Common myeloid progenitor, CD34-positive (primary cell): Measurements from ENCODE around the gene FOXJ3.

Experiments used
- CTCF ChIA-PET: fragments of 350-600 bp; sonication (Branson Sonifier 250); formaldehyde crosslinking; loops from one replicate; lab custom pipeline; 2021; ENCODE audit warnings: antibody characterized with exemption; lab: Charles Lee
- POLR2A ChIA-PET: fragments of 350-600 bp; sonication (Branson Sonifier 250); formaldehyde crosslinking; loops from one replicate; lab custom pipeline; 2021; ENCODE audit warnings: antibody characterized with exemption; lab: Charles Lee
- DNase-seq, 3 donors: peaks; one replicate each; pipeline versions ENCODE4 v3.0.0 to v3.0.0-alpha.2; 2013
- H3K27ac ChIP-seq, 2 experiments: 1 replicate in 1 of 2; 2 replicates in 1 of 2; pipeline ENCODE4 v1.7.0; 2013; ENCODE audit warnings: inconsistent platforms in 2 of 2, low read length in 2 of 2, mild to moderate bottlenecking in 2 of 2, low read depth in 1 of 2, moderate library complexity in 1 of 2; ENCODE audit not compliant: severe bottlenecking in 2 of 2, insufficient read depth in 1 of 2, poor library complexity in 1 of 2
- H3K27me3 ChIP-seq, 5 experiments: replicated peaks in 2 of 5; 1 replicate in 3 of 5; 2 replicates in 2 of 5; pipeline versions ENCODE4 v1.6.1 to v1.7.0; 2013; ENCODE audit warnings: low read length in 4 of 5, mild to moderate bottlenecking in 2 of 5, moderate library complexity in 2 of 5, inconsistent platforms in 1 of 5; ENCODE audit not compliant: insufficient read depth in 5 of 5, control insufficient read depth in 4 of 5
- H3K36me3 ChIP-seq, 4 experiments: 1 replicate in 2 of 4; 2 replicates in 2 of 4; pipeline versions ENCODE4 v1.6.1 to v1.7.0; 2013; ENCODE audit warnings: low read length in 3 of 4, control low read depth in 1 of 4, mild to moderate bottlenecking in 1 of 4; ENCODE audit not compliant: control insufficient read depth in 4 of 4, insufficient read depth in 4 of 4
- H3K4me1 ChIP-seq, 4 experiments: 1 replicate in 3 of 4; 2 replicates in 1 of 4; pipeline versions ENCODE4 v1.6.1 to v1.7.1; 2013; ENCODE audit warnings: low read length in 3 of 4, mild to moderate bottlenecking in 3 of 4, control low read depth in 1 of 4, inconsistent platforms in 1 of 4, moderate library complexity in 1 of 4; ENCODE audit not compliant: control insufficient read depth in 4 of 4, insufficient read depth in 4 of 4; ENCODE audit errors: control extremely low read depth in 1 of 4
- H3K4me3 ChIP-seq, 7 experiments: 1 replicate in 4 of 7; 2 replicates in 3 of 7; pipeline versions ENCODE4 v1.5.1 to v1.7.0; 2013; ENCODE audit warnings: mild to moderate bottlenecking in 7 of 7, low read length in 6 of 7, moderate library complexity in 6 of 7, inconsistent platforms in 2 of 7, low read depth in 2 of 7, control low read depth in 1 of 7; ENCODE audit not compliant: insufficient read depth in 4 of 7, control insufficient read depth in 1 of 7; ENCODE audit errors: extremely low read depth in 1 of 7
- H3K9me3 ChIP-seq, 5 experiments: 1 replicate in 4 of 5; 2 replicates in 1 of 5; pipeline versions ENCODE4 v1.6.1 to v1.7.1; 2013; ENCODE audit warnings: low read length in 4 of 5, mild to moderate bottlenecking in 2 of 5, inconsistent platforms in 1 of 5, low read depth in 1 of 5, moderate library complexity in 1 of 5; ENCODE audit not compliant: control insufficient read depth in 4 of 5, insufficient read depth in 2 of 5; ENCODE audit errors: control extremely low read depth in 1 of 5
- WGBS: methylation state at CpG from one replicate; pipeline ENCODE4 v1.1.5; 2013; ENCODE audit not compliant: insufficient coverage; 5-methylcytosine and 5-hydroxymethylcytosine counted together

The FOXJ3 gene

DNA sequence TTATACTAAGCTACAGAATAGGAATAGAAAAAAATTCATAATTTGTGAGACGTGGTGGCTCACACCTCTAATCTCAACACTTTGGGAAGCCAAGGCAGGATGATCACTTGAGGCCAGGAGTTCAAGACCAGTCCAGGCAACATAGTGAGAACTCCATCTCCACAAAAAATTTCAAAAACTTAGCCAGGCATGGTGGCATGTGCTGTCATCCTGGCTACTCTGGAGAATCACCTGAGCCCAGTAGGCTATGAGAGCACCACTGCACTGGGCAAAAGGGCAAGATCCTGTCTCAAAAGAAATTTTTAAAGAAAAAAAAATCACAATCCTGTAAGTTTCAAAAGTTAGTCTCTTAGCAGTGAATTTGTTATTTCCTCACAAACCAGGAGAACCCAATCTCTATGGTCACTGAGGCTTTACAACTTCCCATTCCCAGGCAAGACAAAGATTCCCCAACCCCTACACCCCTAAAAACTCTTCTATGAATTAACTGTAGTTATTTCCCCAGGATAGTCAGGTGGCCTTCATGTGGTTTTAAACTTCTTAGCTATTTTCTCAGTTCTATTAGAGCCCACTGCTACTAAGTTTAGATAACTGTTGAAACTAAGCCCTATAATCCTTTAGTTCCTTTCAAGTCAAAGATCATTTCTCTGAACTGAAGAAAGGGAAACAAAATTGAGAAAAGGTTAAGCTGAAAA, 74.5 kb downstream of the FOXJ3 start:
- H3K4me3 ChIP-seq: no peak overlapping the region
- CTCF ChIA-PET: interaction anchor here (1.0 kb wide), 1 partner anchor 15 kb away, joined by 3 read pairs; no protein-coding TSS in a partner anchor
- H3K4me1 ChIP-seq: peaks cover 0 to 31% (median 9%) of the 10 kb centered on the region in 4 experiments
- H3K36me3 ChIP-seq: peaks cover 0 to 22% (median 5%) of the 10 kb centered on the region in 4 experiments
- H3K27me3 ChIP-seq: no peaks in the 10 kb centered on the region
- H3K9me3 ChIP-seq: no peaks in the 10 kb centered on the region
- no peak overlapping the region for H3K27ac ChIP-seq
- POLR2A ChIA-PET: no interaction called here
- WGBS: 100% methylated on average over 1 of the region's 1 CpG
- no peak for DNase-seq

DNA sequence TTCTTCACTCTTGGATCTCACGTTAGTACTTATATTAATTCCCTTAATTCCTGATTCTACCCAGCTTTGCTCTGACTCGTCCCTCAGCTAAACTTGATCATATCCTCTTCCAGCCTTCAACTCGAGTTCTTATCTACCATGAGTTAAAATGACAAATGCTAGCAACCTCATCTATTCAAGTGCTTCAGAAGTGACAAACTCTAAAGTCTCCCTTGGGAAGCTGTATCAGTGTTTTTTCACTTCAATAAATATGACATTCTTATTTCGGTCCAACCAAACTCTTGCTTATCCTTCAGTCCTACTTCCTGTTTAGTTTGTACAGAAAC, 75.3 kb downstream of the FOXJ3 start:
- Histone ChIP-seq H3K27ac (peak overlapping the region in 1 of 2 experiments; percentile 70), H3K4me3 (peak overlapping the region in 2 of 7 experiments; percentile 7 to 39), H3K27me3 (no peaks in the 10 kb centered on the region), H3K9me3 (no peaks in the 10 kb centered on the region), H3K4me1 (peaks cover 0 to 25% (median 9%) of the 10 kb centered on the region in 4 experiments), H3K36me3 (peaks cover 0 to 19% (median 5%) of the 10 kb centered on the region in 4 experiments)
- 25% methylated on average over 4 of the region's 4 CpGs for WGBS
- ChIA-PET POLR2A (interaction anchor here (0.5 kb wide), 1 partner anchor 107 kb away, joined by 5 read pairs; no protein-coding TSS in a partner anchor), CTCF (interaction anchor here (0.9 to 1.0 kb wide), 2 partner anchors 13 to 16 kb away, joined by 3 to 5 read pairs; no protein-coding TSS in a partner anchor)
- peak in 1 of 3 donors; percentile 11 for DNase-seq

DNA sequence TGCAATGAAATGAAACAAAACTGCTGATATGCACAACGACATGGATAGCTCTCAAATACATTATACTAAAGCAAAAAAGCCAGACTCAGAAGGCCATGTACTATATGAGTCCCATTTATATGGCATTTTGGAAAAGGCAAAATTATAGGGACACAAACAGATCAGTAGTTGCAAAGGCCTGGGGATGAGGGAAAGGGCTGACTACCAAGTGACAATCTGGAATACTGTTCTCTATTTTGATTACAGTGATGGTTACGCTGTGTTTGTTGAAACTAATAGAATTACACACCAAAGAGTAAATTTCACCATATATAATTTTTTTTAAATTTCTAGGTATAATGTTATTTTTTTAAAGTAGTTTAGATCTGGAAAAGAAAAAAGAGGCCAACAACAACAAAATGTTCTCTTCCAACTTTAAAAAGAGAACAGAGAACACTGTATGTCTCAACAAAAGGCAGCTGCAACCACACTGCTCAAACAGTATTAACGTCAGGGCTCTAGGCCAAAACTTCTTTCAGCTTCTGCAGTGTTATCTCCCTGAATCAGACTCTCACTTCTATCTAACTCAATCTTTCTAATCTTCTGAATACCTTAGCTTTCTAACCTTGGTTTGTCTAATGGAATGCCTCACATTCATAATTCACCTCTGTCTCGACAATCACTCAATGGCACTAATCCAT, 75.8 kb downstream of the FOXJ3 start:
- no peaks in the 10 kb centered on the region for H3K27me3 ChIP-seq
- CTCF ChIA-PET: interaction anchor here (0.9 to 1.6 kb wide), 3 partner anchors 11 to 17 kb away, joined by 3 to 5 read pairs (median 4); no protein-coding TSS in a partner anchor
- POLR2A ChIA-PET: interaction anchor here (0.5 kb wide), 1 partner anchor 107 kb away, joined by 5 read pairs; no protein-coding TSS in a partner anchor
- peaks cover 0 to 14% (median 5%) of the 10 kb centered on the region in 4 experiments for H3K36me3 ChIP-seq
- H3K27ac ChIP-seq: peak overlapping the region in 1 of 2 experiments; percentile 70
- DNase-seq: peak in 2 of 3 donors; percentile 50 to 70
- peaks cover 0 to 20% (median 9%) of the 10 kb centered on the region in 4 experiments for H3K4me1 ChIP-seq
- 13% methylated on average over 2 of the region's 4 CpGs for WGBS
- H3K9me3 ChIP-seq: no peaks in the 10 kb centered on the region
- peak overlapping the region in 3 of 7 experiments; percentile 7 to 39 (median 13) for H3K4me3 ChIP-seq

DNA sequence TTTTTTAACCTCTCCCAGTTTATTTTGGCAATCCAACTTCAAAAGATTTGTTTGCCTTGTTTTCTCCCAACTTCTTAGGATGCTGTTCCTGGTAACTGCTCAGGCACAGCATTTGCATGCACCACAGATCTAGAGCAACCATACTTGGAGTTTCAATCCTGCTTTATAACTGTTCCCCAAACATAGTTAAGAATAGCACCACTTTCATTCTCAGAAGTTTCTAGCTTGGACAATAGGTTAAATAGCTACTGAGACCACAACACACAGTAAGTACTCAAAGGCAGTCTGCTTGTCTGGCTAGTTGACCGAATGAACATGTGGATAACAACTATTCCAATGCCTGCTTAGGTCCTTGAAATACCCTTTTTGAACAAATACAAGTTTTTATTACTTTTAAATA, 76.8 kb downstream of the FOXJ3 start:
- Histone ChIP-seq H3K9me3 (no peaks in the 10 kb centered on the region), H3K4me3 (peak overlapping the region in 1 of 7 experiments; percentile 28), H3K27me3 (no peaks in the 10 kb centered on the region), H3K4me1 (peaks cover 0 to 20% (median 9%) of the 10 kb centered on the region in 4 experiments), H3K36me3 (peaks cover 0 to 9% (median 5%) of the 10 kb centered on the region in 4 experiments), H3K27ac (no peak overlapping the region)
- no peak for DNase-seq
- POLR2A ChIA-PET: interaction anchor here (0.5 kb wide), 1 partner anchor 489 kb away, joined by 3 read pairs; no protein-coding TSS in a partner anchor
- CTCF ChIA-PET: interaction anchor here (1.1 to 1.6 kb wide), 2 partner anchors 8 to 10 kb away, joined by 3 to 4 read pairs; no protein-coding TSS in a partner anchor
- WGBS: no CpG with 5 or more reads among the region's 1 CpG

DNA sequence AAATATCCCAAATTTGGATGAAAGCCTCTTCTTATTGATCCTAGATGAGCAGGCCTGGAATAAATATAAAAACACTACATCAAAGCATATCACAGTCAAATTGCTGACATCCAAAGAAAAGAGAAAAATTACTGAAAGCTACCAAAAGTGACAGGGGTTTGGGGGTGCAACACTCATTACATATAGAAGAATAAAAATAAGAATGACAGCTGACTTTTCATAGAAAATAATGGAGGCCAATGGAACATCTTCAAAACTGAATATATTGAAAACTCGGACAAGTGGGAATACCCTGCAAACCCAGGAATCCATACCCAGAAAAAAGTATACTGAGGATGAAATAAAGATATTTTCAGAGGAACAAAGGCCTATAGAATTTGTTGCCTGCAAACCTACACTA, 84.0 kb downstream of the FOXJ3 start:
- H3K27ac ChIP-seq: no peak overlapping the region
- H3K27me3 ChIP-seq: no peaks in the 10 kb centered on the region
- WGBS: no CpG with 5 or more reads among the region's 1 CpG
- H3K4me3 ChIP-seq: no peak overlapping the region
- H3K9me3 ChIP-seq: peaks cover 0 to 20% (median 4%) of the 10 kb centered on the region in 5 experiments
- peak in 2 of 3 donors; percentile 5 to 17 for DNase-seq
- ChIA-PET POLR2A (no interaction called here), CTCF (no interaction called here)
- H3K36me3 ChIP-seq: peaks cover 4 to 20% (median 8%) of the 10 kb centered on the region in 4 experiments
- no peaks in the 10 kb centered on the region for H3K4me1 ChIP-seq

DNA sequence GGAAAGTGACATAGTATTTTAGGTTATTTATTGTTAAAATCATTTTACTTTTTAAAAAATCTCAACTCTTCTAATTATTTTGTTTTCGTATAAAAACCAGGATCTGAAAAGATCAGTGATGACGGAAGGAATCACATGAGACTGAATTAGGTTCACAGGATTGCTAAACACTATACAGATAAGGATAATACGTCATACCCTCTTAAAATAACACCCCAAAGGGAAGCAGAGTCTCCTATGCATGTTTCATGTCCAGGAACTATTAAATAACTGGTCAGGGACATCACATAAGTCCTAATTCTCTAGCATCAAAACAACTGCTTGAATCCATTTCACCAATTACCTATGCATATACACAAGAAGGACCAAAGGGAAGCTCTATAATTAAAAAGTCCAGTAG, 84.9 kb downstream of the FOXJ3 start:
- 69% methylated on average over 2 of the region's 3 CpGs for WGBS
- Histone ChIP-seq H3K4me3 (no peak overlapping the region), H3K4me1 (no peaks in the 10 kb centered on the region), H3K27ac (no peak overlapping the region), H3K9me3 (peaks cover 0 to 22% (median 4%) of the 10 kb centered on the region in 5 experiments), H3K36me3 (peaks cover 4 to 20% (median 8%) of the 10 kb centered on the region in 4 experiments), H3K27me3 (no peaks in the 10 kb centered on the region)
- ChIA-PET POLR2A (no interaction called here), CTCF (no interaction called here)
- DNase-seq: no peak
